Astrocyte of the hippocampus (primary cell): ENCODE results near the gene NECTIN1.

Experiments used
- DNase-seq: peaks from one replicate; pipeline ENCODE4 v3.0.0; 2011; ENCODE audit warnings: low read depth, low spot score

Gene NECTIN1

DNA sequence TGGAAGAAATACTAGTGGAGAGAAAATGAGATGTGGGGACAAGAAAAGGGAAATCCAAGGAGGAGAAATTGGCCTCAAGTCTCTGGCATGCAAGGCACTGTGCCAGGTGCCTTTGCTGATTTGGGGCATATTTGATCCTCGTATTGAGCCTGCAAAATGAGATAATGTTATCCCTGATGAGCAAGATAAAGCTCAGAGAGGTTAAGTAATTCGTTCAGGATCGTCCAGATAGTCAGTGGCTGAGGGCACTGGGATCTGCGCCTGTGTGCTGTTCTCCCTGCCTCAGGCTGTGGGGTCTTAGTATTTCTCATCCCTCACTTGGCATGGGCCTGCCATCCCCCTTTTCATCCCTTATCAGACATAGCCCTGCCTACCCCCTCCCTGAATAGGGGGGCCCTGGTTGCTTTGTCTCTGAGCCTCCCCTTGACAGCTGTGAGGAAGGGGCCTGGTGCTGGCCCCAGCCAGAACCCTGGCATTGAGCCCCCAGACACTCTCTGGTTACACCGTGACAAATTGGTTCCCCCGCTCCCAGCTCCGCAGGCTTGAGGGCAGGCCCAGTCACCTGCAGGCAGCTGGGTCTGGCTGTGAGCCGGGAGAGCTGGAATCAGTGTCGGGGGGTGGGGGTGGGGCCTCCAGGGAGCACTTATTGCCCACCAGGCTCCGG is 85.7 kb downstream of the NECTIN1 start:
- DNase-seq: no peak

DNA sequence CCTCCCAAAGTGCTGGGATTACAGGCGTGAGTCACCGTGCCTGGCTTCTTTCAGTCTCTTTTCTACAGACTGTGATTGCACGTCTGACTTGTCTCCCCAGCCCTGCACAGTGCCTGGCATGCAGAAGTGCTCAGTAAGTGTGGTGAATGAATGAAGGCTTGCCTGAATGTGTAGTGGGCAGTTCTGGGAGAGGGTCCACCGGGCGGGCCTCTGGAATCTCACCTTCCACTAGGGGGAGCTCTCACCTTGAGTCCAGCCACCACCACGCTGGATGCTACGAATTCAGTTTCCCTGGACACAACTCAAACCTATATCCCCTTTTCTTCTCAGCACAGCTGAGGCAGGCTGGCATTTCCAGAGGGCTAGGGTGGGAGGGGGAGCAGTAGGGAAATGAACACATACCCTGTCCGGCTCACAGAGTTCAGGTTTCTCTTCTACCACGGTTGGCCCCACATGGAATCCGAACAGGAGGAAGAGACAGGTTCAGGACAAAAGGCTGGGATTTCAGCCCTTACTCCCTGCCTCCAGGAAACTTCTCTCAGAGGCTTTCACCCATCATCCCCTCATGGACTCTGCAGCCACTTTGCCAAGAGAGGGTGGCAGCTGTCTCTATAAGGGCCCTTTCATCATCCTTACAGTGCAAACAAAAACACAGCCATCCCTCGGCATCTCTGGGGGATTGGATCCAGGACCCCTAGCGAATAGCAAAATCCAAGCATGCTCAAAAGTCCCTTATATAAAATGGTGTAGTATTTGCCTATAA is 86.8 kb downstream of the NECTIN1 start:
- no peak for DNase-seq

DNA sequence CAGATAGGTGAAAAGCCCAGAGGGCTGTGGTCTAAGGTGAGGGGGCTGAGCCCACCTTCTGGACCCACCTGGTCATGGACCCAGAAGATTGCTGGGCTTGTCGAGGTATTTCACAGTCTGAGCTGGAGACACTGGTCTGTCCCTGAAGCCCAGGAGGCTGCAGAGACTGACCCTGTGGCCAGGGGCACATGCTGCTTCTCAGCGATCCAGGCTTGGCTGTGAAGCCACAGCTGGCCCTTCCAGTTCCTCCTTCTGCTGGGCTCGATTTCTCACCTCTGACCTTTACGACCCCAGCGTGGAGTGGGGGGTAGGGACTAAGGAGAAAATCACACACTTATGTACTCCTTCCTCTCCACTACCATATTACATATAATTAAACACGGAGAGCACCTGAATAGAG is 88.5 kb downstream of the NECTIN1 start:
- DNase-seq: no peak

DNA sequence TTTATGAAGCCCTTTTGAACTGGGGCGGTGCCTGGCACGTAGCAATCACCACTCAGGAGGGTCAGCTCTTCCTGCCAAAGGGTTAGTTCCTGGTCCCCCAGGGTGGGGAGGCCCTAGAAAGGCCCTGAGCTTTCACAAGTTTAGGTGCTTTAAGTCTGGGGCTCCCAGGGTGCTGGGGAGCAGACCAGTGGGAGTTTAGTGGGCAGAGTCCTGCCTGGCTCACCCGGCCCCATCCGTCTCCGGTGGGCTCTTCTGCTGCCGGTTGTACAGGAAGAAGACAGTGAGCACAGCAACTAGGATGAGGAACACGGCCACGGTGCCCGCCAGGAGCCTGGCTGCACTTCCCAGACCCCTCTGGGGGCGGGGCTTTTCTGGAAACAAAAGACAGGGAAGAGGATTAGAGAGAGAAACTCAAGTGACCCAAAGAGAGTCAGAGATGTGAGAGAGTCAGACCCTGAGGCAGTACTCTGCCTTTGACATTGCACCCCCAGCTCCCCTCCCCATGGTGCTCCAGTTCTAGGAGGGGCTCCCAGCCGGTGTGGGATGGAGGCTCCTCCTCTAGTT is 89.3 kb downstream of the NECTIN1 start:
- no peak for DNase-seq

DNA sequence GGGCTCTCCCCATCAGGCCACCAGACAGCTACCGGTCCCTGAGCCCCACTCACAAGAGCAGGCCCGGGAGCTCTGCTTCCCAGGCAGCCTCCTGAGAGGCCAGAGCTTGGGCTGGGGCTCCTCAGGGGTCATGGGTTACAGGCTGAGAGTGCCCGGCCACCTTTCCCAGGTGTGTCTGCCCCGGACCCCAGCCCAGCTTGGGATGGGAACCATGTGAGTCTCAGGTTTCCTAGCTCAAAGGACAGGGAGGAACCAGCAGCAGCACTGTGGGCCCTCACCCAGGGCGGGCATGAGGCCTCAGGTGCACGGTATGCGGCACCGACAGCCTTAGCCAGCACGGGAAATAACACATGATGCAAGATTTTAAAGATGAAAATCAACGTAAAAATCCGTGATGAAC is 90.1 kb downstream of the NECTIN1 start:
- no peak for DNase-seq

DNA sequence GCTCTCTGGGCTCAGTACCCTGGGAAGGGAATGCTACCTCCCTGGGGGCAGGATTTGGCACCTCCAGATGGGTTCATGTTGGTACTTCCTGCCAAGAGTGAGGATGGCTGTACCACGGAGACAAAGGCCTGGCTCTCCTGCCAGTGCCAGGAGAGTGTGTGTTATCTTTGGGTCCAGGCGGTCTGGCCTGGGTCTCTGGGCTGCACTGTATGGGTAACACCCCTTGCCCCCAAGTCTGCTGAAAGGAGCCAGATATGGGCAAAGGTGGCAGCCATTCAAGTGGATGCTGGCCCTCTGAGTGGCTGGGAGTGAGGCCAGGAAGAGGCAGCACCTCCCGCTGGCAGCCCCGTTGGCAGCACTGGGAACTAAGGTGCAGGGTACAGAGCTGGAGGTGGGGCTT is 91.5 kb downstream of the NECTIN1 start:
- no peak for DNase-seq

DNA sequence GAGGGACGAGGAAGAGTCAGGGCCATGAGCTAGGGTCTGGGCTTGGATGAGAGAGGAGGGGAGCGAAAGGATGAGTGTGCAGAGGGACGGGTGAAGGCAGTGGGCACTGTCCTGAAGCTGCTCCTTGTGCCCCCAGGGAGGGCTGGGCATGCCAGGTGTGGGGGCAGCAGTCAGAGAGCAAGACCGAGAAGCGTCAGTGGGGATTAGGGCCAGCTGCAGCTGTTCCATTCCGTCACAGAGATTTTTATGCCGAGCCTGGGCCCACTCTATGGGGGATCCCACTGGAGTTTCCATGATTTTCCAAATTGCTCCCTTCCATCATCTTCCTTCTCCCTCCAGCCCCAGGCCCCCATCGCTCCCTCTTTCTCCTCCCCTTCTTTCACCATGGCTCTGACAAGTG is 93.2 kb downstream of the NECTIN1 start:
- DNase-seq: no peak

DNA sequence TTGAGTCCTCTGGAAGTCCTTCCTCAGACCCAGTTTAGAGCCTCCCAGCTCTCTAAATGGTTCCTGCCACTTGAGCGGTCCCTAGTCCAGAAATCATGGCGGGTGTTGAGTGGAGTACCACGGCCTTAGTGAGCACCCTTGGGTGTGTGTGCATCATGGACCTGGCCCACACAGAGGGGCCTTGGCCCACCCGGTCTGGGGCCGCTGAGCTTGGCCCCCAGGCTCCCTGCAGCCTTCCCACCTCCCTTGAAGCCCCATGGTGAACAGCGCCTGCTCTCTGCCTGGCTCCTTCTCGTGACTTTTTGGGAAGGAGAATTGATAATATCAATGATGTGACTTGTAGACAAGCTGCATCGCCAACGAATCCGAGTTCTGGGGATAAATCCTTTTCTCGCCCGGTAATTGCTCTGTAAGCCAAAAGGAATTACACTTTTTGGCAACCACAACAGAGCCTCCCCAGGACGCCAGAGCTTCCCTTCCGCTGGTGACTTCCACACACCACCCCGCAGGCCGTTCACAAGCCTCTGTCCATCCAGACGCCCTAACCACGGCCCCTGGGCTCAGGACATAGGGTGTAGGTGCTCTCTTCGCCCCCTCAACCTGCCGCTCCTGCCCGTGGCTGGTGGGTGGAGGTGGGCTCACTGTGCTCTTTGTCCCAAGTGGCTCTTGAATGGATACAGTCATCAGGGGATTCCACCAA is 93.8 kb downstream of the NECTIN1 start:
- peak; percentile 21 for DNase-seq

DNA sequence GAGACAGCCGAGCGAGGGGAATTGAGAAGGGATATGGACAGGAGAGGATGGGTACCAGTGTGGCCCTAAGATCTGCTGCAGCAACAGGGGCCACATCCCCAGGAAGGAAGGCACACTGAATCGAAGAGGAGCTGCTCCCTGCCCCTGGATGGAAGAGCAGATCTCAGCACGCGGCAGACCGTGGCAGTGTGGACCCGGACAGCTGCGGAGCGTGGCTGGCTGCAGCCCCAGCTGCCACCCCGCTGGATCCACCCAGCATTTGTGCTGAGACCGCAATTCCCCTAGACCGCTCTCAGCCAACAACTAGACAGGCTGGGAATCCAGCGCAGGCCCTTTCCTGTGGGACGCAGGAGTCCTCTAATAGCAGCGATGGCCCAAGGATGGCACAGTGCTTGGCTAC is 94.7 kb downstream of the NECTIN1 start:
- no peak for DNase-seq

DNA sequence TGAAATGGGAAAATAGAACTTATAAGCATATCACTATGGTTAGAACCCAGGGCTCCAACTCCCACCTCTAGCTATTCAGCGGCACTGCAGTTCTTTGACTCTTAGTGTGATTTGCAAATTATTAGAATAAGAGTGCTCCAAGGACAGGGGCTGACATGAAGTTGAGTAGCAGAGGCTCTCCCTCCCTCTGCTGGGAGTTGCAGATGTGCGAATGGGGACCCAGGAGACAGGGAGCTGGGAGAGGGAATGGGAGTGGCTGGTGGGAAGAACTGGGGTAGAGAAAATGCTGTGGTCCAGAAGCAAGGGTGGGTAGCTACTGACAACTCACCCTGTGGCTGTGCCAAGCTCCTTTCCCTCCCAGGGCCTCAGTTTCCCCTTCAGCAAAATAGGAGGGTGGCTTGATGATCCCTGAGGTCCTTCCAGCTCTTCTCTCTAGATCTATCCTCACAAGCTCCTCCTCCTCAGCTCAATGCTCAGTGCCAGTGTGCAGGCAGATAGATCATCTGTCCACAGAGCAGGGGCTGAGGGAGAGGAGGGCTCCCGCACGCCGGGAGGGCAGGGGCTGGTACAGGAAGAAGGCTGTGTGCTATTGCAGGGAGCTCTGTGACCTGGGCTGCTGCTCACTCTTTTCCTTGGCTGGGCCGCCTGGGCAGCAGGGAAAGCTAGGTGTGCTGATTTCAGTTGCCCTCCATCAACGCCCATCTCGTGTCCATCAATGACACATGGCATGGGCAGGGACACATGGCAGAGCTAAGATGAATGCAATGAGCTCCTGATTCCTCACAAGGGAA is 99.0 kb downstream of the NECTIN1 start:
- DNase-seq: no peak

DNA sequence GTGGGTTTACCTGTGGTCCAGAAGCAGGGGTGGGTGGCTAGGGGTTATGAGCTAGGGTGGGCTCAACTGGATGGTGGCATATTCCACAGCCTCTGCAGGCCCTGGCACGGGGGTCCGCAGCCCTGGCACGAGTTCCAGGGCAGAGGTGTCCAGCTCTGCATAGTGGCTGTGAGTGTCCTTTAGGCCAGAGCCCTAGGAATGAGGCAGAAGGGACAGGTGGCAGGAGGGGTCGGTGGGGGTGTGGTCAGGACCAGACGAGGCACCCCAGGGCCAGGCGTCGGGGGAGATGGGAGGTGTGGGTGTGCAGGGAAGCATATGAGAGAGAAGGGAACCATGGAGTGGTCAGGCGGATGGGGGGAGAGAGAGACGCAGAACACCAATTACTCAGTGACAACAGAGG is 99.9 kb downstream of the NECTIN1 start:
- no peak for DNase-seq

DNA sequence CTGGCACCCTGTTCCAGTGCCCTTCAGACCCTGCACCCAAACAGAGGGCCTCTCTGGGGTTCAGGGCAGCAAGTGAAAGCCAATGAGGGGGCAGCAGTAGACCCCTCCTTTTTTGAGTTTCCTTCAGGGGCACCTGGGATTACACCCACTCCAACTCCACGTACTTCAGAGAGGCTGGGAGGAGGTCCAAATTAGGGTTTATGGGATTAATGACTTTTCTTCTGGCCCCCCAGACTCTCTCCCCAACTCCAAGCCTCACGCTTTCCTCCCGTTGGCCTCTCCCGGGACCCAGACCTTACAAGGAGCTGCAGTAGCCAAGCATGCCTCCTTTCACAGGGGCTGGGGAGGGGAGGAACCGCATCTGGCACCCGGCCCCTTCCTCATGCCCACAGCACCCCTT is 101.7 kb downstream of the NECTIN1 start:
- no peak for DNase-seq

DNA sequence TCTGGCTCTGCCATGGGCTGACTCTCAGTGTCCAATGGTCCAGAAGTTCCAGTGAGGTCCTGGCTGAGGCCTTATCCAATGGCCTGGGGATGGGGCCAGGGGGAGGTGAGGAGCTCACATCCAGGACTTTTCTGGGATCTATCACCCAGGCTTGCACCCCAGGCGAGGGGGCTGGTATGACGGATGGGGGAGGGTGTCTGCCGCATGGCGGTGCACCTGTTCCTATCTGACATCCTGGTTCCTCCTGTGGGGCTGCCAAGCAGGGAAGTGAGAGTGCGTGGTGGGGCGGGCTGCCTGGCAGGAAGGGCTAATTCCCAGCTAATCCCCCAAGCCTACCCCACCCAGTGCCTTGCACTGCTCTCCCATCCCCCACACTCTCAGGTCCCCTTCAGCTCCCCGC is 102.1 kb downstream of the NECTIN1 start:
- DNase-seq: no peak

DNA sequence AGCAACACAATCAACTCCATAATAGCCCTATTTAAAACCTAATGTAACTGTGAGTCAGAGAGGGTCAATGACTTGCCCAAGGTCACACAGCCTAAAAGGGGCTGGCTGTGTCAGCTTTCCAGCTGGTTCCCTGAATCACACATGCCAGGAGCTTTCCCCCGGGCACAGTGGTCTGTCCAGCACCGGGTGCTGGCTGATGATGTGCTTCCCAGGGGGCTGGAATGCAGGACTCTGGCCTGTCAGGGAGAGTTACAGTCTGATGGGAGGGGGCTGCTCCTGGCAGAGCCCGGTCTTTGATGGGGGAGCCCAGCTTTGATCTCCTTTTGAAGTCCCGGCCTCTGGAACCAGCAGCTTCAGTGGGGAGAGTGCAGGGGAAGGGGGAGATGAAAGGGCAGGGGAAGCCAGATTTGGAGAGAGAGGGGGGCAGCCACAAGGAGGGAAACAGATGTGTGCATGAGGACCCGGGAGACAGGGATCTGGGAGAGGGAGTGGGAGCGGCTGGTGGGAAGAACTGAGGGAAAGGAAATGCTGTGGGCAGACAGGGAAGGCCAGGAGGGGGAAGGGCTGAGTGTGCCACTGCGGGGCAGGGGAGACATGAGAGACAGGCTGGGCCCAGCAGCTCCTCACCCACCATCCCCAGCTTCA is 102.7 kb downstream of the NECTIN1 start:
- no peak for DNase-seq

DNA sequence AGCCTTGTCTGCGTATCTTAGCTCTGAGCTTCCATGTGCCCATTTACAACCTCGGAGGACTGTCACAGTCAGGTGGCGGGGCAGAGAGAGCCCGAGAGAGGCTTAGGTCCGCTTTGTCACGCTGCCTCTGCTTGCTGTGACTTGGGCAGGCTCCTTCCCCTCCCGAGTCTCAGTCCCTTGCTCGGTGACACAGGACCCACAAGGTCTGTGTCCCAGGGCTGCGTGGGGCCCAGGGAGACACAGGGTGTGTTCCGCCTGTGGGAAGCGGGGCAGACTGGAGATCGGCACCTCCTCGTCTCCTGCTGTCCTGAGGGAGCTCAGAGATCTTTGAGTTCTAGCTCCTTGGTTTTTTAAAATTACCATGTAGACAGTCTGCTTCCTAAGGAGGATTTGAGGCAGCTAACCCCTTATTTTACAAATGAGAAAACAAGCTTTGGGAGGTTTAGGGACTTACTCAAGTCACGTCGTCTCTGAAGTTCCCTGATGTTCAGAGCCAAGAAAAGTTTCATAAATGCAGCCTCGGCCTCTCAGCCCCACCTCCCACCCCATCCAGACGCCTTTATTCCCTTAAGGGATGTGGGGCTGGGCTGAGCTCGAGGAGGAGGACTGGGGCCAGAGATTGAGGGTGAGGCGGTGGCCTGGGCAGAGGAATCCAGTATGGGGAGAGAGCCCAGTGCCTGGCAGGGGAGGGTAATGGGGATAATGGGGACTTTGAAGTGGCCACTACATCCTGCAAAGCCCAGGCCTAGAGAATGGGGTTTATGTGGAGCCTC is 103.6 kb downstream of the NECTIN1 start:
- no peak for DNase-seq

DNA sequence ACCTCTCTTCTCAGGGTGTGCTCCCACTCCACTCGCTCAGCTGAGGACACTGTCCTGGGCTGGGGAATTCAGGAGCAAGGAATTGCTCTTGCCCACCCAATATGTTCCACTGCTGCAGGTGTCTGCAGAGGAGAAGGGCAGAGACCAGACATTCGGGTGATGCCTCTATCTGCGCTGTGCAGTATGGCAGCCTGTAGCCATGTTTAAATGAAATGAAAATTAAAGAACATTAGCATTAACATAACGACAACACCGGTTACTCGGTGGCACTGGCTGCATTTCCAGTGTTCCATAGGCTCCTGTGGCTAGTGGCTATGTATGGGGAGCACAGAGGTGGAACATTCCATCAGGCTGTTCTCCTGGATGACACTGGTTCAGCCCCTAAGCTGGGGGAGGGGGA is 104.4 kb downstream of the NECTIN1 start:
- no peak for DNase-seq

DNA sequence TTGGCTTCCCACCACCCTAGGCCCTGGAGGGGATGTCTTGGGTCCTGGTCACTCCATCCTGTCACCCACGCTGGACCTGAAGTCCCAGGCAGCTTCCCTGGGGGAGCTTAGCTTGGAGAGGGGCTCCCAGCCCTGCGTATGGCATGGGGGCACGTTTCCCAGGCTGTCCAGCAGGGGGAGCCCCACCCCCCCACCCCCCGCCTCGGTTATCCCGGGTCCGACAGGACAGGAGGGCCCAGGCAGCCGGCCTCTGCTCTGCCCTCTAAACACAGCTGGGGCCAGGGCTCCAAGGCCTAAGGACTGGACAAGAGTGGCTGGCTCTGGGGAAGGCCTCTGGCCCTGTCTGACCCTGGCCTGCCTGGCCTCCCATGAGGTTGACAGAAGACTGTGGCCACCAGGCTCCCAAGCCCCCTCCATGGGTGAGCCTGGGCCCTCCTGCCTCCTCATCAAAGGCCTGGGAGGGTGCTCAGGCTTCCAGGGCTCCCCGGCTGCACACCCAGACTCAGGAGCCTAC is 104.8 kb downstream of the NECTIN1 start:
- no peak for DNase-seq

DNA sequence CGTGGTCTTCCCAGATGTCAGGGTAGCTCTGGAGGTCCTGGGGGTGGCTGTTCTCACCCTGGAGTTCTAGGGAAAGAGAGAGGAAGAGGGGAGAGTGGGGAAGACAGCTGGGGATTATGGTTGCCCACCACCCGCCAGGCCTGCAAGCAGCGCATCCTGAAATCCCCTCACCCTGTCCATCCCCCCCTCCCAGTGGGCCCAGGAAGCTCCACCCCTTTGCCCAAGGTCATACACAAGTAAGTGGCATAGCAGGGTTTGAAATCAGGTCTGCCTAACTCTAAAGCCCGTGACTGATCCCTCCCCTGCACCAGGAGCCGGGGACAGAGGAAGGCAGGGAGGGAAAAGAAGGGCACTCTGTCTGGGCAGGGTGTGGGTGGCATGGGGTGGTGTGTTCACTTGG is 105.3 kb downstream of the NECTIN1 start:
- no peak for DNase-seq

DNA sequence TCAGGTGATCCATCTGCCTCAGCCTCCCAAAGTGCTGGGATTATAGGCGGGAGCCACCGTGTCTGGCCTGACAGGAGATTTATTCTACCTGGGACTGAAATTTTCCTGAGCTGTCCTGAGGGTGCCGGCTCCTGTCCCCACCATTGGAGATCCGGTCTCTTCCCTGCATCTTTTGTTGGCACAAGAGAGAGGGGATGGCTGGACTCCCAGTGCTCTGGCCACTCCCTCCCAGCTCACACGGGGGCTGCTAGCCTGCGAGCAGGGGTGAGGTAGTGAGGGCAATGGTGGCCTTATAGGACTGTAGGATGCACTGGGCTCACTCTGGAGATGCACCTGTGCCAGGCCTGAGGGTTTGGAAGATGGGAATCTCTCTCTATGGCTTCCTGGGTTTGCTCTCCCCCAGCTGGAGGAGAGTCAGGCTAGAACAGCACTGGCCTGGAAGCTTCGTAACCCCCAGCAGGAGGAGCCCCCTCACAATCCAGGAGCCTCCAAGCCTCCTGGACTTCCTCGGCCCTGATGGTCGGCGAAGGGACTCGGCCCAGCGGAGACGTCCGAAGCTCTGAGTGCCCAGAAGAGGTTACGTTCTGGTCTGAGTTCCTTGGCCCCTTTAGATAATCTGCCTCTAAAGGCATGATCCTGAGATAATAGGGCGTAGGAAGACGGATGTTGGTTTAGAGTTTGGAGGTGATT is 106.4 kb downstream of the NECTIN1 start:
- DNase-seq: no peak

DNA sequence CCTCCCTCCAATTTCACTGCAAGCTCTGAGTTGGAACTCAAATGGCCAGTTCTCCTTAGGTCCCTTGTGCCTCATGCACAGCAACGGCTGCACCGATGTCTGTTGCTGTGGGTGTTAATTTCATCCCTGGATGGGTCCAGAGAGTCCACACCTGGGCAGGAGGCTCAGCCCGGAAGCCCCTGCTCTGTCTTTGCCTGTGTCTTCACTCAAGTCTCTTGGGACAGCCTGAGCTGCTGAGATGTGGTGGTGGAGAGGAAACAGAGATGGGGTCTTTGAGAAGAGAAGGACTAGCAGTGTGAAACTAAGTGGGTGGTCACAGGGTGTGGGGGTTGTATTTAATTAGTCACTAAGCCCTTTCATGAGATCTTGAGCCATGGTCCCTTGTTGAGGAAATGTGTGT is 109.3 kb downstream of the NECTIN1 start:
- DNase-seq: no peak
